Right atrium auricular region (tissue), 2 donors: ENCODE data around the gene NUDT15. TPM values are rescaled to one million over a fixed set of nuclear protein-coding genes. Genes with fewer than 3 reads are reported as not detected.
"Not testable (repeated sequence)": the region's sequence is repeated elsewhere in the genome, so short reads cannot be mapped to it uniquely, and the experiment has no call there.

Experiments used
- DNase-seq: peaks from one replicate; pipeline ENCODE4 v3.0.0-alpha.2; 2019; ENCODE audit warnings: low spot score
- H3K27ac ChIP-seq, 2 donors: fragments of 200-600 bp; sonication (generic); 1 replicate in 1 of 2; 2 replicates in 1 of 2; pipeline ENCODE4 v1.5.1; 2016 to 2019
- H3K27me3 ChIP-seq, 2 donors: fragments of 200-600 bp; sonication (generic); one replicate each; pipeline versions ENCODE4 v1.5.1 to v1.6.0; 2017 to 2019
- H3K36me3 ChIP-seq: fragments of 200-600 bp; sonication (generic); one replicate; pipeline ENCODE4 v1.5.1; 2016
- H3K4me1 ChIP-seq, 2 donors: fragments of 200-600 bp; sonication (generic); one replicate each; pipeline versions ENCODE4 v1.5.1 to v1.6.0; 2017 to 2019
- H3K4me3 ChIP-seq, 2 donors: fragments of 200-600 bp; sonication (generic); 1 replicate in 1 of 2; 2 replicates in 1 of 2; pipeline ENCODE4 v1.5.1; 2017 to 2019; ENCODE audit warnings: mild to moderate bottlenecking in 1 of 2, moderate library complexity in 1 of 2
- H3K9me3 ChIP-seq, 2 donors: fragments of 200-600 bp; sonication (generic); one replicate each; pipeline ENCODE4 v1.5.1; 2019
- CTCF ChIP-seq, 2 donors: fragments of 200-600 bp; sonication (generic); IDR thresholded peaks; one replicate each; pipeline ENCODE4 v1.5.1; 2019; ENCODE audit warnings: antibody characterized with exemption in 2 of 2
- total RNA-seq, 2 donors: library from RNA; depleted of rRNA; stranded (reverse); fragments of >200 nt; gene quantifications; one replicate each; pipeline ENCODE4 v1.1.0, GENCODE V29; 2016

NUDT15 gene
- total RNA-seq, 2 donors from 2014 or later: 5.0 to 10.7 TPM

- Histone ChIP-seq H3K4me3 (no peak overlapping the region), H3K27ac (no peak overlapping the region), H3K9me3 (no peaks in the 10 kb centered on the region), H3K4me1 (no peaks in the 10 kb centered on the region), H3K36me3 (peaks cover 24% of the 10 kb centered on the region), H3K27me3 (no peaks in the 10 kb centered on the region)
- no peak for TF ChIP-seq CTCF (IDR thresholded peaks at IDR 0.05)
- no peak for DNase-seq
Measured at GRCh38 chr13:48043789-48044503, 6.4 kb downstream of the NUDT15 start.

GRCh38 chr13:48050550-48050949 lies 13.0 kb downstream of the NUDT15 start:
- no peaks in the 10 kb centered on the region for H3K27me3 ChIP-seq
- no peak for TF ChIP-seq CTCF (IDR thresholded peaks at IDR 0.05)
- DNase-seq: no peak
- no peak overlapping the region for H3K27ac ChIP-seq
- no peak overlapping the region for H3K4me3 ChIP-seq
- H3K9me3 ChIP-seq: no peaks in the 10 kb centered on the region
- H3K4me1 ChIP-seq: no peaks in the 10 kb centered on the region
- peaks cover 38% of the 10 kb centered on the region for H3K36me3 ChIP-seq

- H3K4me3 ChIP-seq: no peak overlapping the region
- no peaks in the 10 kb centered on the region for H3K9me3 ChIP-seq
- TF ChIP-seq CTCF (IDR thresholded peaks at IDR 0.05): no peak
- H3K27ac ChIP-seq: no peak overlapping the region
- no peak for DNase-seq
- peaks cover 29% of the 10 kb centered on the region for H3K36me3 ChIP-seq
- no peaks in the 10 kb centered on the region for H3K4me1 ChIP-seq
- no peaks in the 10 kb centered on the region for H3K27me3 ChIP-seq
Measured at GRCh38 chr13:48054601-48055000, 17.1 kb downstream of the NUDT15 start.

GRCh38 chr13:48055712-48056111 lies 18.2 kb downstream of the NUDT15 start:
- Histone ChIP-seq H3K27me3 (no peaks in the 10 kb centered on the region), H3K4me3 (no peak overlapping the region), H3K27ac (no peak overlapping the region), H3K9me3 (no peaks in the 10 kb centered on the region), H3K4me1 (no peaks in the 10 kb centered on the region), H3K36me3 (peaks cover 28% of the 10 kb centered on the region)
- no peak for DNase-seq
- no peak for TF ChIP-seq CTCF (IDR thresholded peaks at IDR 0.05)

GRCh38 chr13:48058536-48058935 lies 21.0 kb downstream of the NUDT15 start:
- H3K4me3 ChIP-seq, H3K36me3 ChIP-seq, H3K27ac ChIP-seq, DNase-seq, H3K27me3 ChIP-seq, H3K9me3 ChIP-seq, H3K4me1 ChIP-seq: not testable (repeated sequence)

- not testable (repeated sequence) for DNase-seq, H3K9me3 ChIP-seq, H3K27me3 ChIP-seq, H3K27ac ChIP-seq, H3K4me3 ChIP-seq, H3K36me3 ChIP-seq, H3K4me1 ChIP-seq
Measured at GRCh38 chr13:48059951-48060350, 22.4 kb downstream of the NUDT15 start.
